Activated CD4-positive, alpha-beta T cell treated with anti-CD3 and anti-CD28 coated beads for 36 hours (primary cell): ENCODE data around the gene CD7. TPM values are rescaled to one million over a fixed set of nuclear protein-coding genes. Genes with fewer than 3 reads are reported as not detected.

Source experiments
- ATAC-seq: fragments of 200-7000 bp; cut with Tn5 transposase; one replicate; pipeline ENCODE4 v1.10.0; 2021; ENCODE audit warnings: mild to moderate bottlenecking, moderate library complexity
- CTCF ChIA-PET: fragments of 350-600 bp; sonication (Branson Sonifier 250); formaldehyde crosslinking; loops from one replicate; lab custom pipeline; 2021; ENCODE audit warnings: antibody characterized with exemption; lab: Charles Lee
- POLR2A ChIA-PET: fragments of 350-600 bp; sonication (Branson Sonifier 250); formaldehyde crosslinking; loops from one replicate; lab custom pipeline; 2021; ENCODE audit warnings: antibody characterized with exemption, inconsistent platforms; lab: Charles Lee
- DNase-seq: peaks from one replicate; pipeline ENCODE4 v3.0.0-alpha.2; 2020
- H3K27ac Mint-ChIP-seq: one replicate; pipeline ENCODE4 v1.8.0; 2021; ENCODE audit warnings: mixed read lengths
- H3K27me3 Mint-ChIP-seq: one replicate; pipeline ENCODE4 v1.8.0; 2021; ENCODE audit warnings: mixed read lengths
- H3K36me3 Mint-ChIP-seq: one replicate; pipeline ENCODE4 v1.8.0; 2021; ENCODE audit warnings: low read depth, mixed read lengths
- H3K4me1 Mint-ChIP-seq: one replicate; pipeline ENCODE4 v1.8.0; 2021; ENCODE audit warnings: mixed read lengths
- H3K4me3 Mint-ChIP-seq: one replicate; pipeline ENCODE4 v1.8.0; 2021; ENCODE audit warnings: mild to moderate bottlenecking, moderate library complexity, mixed read lengths
- H3K9me3 Mint-ChIP-seq: one replicate; pipeline ENCODE4 v1.8.0; 2021; ENCODE audit warnings: low read depth, mixed read lengths
- intact Hi-C, 2 experiments: fragments of 100-400 bp; cut with DNase I in 1 of 2; cut with micrococcal nuclease in 1 of 2; formaldehyde crosslinking; loops; one replicate each; pipeline versions ENCODE4 v1.14.2 to v1.15.1; 2022 to 2024; cut with DNase I, micrococcal nuclease
- total RNA-seq, 2 experiments: library from RNA; stranded (reverse); gene quantifications; one replicate each; pipeline ENCODE4 v1.2.3, GENCODE V29; 2021

The CD7 gene
- total RNA-seq, 2 experiments from 2014 or later = 614 to 725 TPM

GRCh38 chr17:82334204-82334621, 16.8 kb upstream of the CD7 start:
- DNase-seq (no peak), ATAC-seq (no peak)
- no peaks in the 10 kb centered on the region for H3K9me3 Mint-ChIP-seq
- POLR2A ChIA-PET = interaction anchor here (0.9 to 1.9 kb wide), 2 partner anchors 13 to 38 kb away, joined by 3 to 6 read pairs; no protein-coding TSS in a partner anchor
- H3K36me3 Mint-ChIP-seq = no peaks in the 10 kb centered on the region
- peak overlapping the region; percentile 72 for H3K4me3 Mint-ChIP-seq
- intact Hi-C loops = no loop called here
- peaks cover 35% of the 10 kb centered on the region for H3K4me1 Mint-ChIP-seq
- CTCF ChIA-PET = interaction anchor here (0.9 to 2.4 kb wide), 5 partner anchors 12 to 98 kb away, joined by 3 to 11 read pairs (median 3); no protein-coding TSS in a partner anchor
- peak overlapping the region; percentile 86 for H3K27ac Mint-ChIP-seq
- H3K27me3 Mint-ChIP-seq = peaks cover 4% of the 10 kb centered on the region

- ChIA-PET POLR2A (interaction anchor here (0.8 to 1.9 kb wide), 3 partner anchors 12 to 37 kb away, joined by 3 to 6 read pairs (median 4); no protein-coding TSS in a partner anchor), CTCF (interaction anchor here (0.9 to 2.4 kb wide), 4 partner anchors 12 to 97 kb away, joined by 3 to 11 read pairs (median 3); no protein-coding TSS in a partner anchor)
- no peaks in the 10 kb centered on the region for H3K9me3 Mint-ChIP-seq
- DNase-seq (no peak), ATAC-seq (peak; percentile 50)
- no peaks in the 10 kb centered on the region for H3K36me3 Mint-ChIP-seq
- H3K4me1 Mint-ChIP-seq = peaks cover 30% of the 10 kb centered on the region
- H3K4me3 Mint-ChIP-seq = peak within 1 kb of the TSS; percentile 72
- intact Hi-C loops = no loop called here
- H3K27ac Mint-ChIP-seq = peak within 1 kb of the TSS; percentile 86
- H3K27me3 Mint-ChIP-seq = peaks cover 4% of the 10 kb centered on the region
Measured at GRCh38 chr17:82333279-82334171, 16.1 kb upstream of the CD7 start, which contains the start of gene SECTM1. TSS of gene SECTM1 (minus strand) at chr17:82333766. CDS start at chr17:82327240, 6,526 bp downstream.

GRCh38 chr17:82332669-82333278, 15.4 kb upstream of the CD7 start:
- Mint-ChIP-seq H3K27me3 (peaks cover 4% of the 10 kb centered on the region), H3K4me1 (peaks cover 29% of the 10 kb centered on the region), H3K4me3 (peak overlapping the region; percentile 67), H3K9me3 (no peaks in the 10 kb centered on the region), H3K27ac (peak overlapping the region; percentile 60), H3K36me3 (no peaks in the 10 kb centered on the region)
- DNase-seq = peak; percentile 57
- ChIA-PET POLR2A (interaction anchor here (0.8 to 1.9 kb wide), 2 partner anchors 11 to 35 kb away, joined by 4 to 6 read pairs; no protein-coding TSS in a partner anchor), CTCF (interaction anchor here (1.2 to 2.4 kb wide), 3 partner anchors 11 to 96 kb away, joined by 3 to 11 read pairs (median 3); no protein-coding TSS in a partner anchor)
- peak; percentile 28 for ATAC-seq
- intact Hi-C loops = no loop called here

- ATAC-seq (no peak), DNase-seq (no peak)
- no peak overlapping the region for H3K27ac Mint-ChIP-seq
- H3K9me3 Mint-ChIP-seq = no peaks in the 10 kb centered on the region
- H3K4me1 Mint-ChIP-seq = peaks cover 27% of the 10 kb centered on the region
- peaks cover 4% of the 10 kb centered on the region for H3K27me3 Mint-ChIP-seq
- POLR2A ChIA-PET = interaction anchor here (0.7 kb wide), 1 partner anchor 35 kb away, joined by 3 read pairs; no protein-coding TSS in a partner anchor
- CTCF ChIA-PET = interaction anchor here (1.0 kb wide), 1 partner anchor 14 kb away, joined by 6 read pairs; the partner anchor contains the start of gene CD7
- H3K36me3 Mint-ChIP-seq = no peaks in the 10 kb centered on the region
- H3K4me3 Mint-ChIP-seq = no peak overlapping the region
- intact Hi-C loops = no loop called here
Measured at GRCh38 chr17:82331345-82331939, 14.0 kb upstream of the CD7 start.

GRCh38 chr17:82330322-82331239, 13.2 kb upstream of the CD7 start:
- ATAC-seq = no peak
- Mint-ChIP-seq H3K4me1 (peaks cover 21% of the 10 kb centered on the region), H3K36me3 (no peaks in the 10 kb centered on the region), H3K27ac (no peak overlapping the region), H3K27me3 (peaks cover 4% of the 10 kb centered on the region), H3K4me3 (no peak overlapping the region), H3K9me3 (no peaks in the 10 kb centered on the region)
- CTCF ChIA-PET = interaction anchor here (0.6 to 1.0 kb wide), 2 partner anchors 13 to 64 kb away, joined by 3 to 6 read pairs; partner anchors contain the start of gene CD7
- DNase-seq = peak; percentile 48
- POLR2A ChIA-PET = interaction anchor here (0.6 to 0.7 kb wide), 2 partner anchors 8 to 34 kb away, joined by 3 read pairs; no protein-coding TSS in a partner anchor
- intact Hi-C loops = no loop called here

- no peak for DNase-seq
- Mint-ChIP-seq H3K4me1 (peaks cover 17% of the 10 kb centered on the region), H3K4me3 (no peak overlapping the region), H3K27me3 (peaks cover 4% of the 10 kb centered on the region), H3K36me3 (peaks cover 5% of the 10 kb centered on the region), H3K27ac (no peak overlapping the region), H3K9me3 (no peaks in the 10 kb centered on the region)
- no peak for ATAC-seq
- ChIA-PET POLR2A (no interaction called here), CTCF (interaction anchor here (0.6 kb wide), 1 partner anchor 63 kb away, joined by 3 read pairs; no protein-coding TSS in a partner anchor)
- intact Hi-C loops = loop anchor here in 1 of 2 experiments (10.0 kb wide), 1 partner anchor 295 kb away; the partner anchor contains the start of genes DCXR and RAC3
Measured at GRCh38 chr17:82329683-82330321, 12.4 kb upstream of the CD7 start.

GRCh38 chr17:82328994-82329507, 11.6 kb upstream of the CD7 start:
- ChIA-PET POLR2A (no interaction called here), CTCF (no interaction called here)
- peaks cover 4% of the 10 kb centered on the region for H3K27me3 Mint-ChIP-seq
- ATAC-seq (no peak), DNase-seq (peak; percentile 14)
- no peak overlapping the region for H3K4me3 Mint-ChIP-seq
- peaks cover 12% of the 10 kb centered on the region for H3K36me3 Mint-ChIP-seq
- no peaks in the 10 kb centered on the region for H3K9me3 Mint-ChIP-seq
- H3K27ac Mint-ChIP-seq = no peak overlapping the region
- intact Hi-C loops = loop anchor here in 1 of 2 experiments (10.0 kb wide), 1 partner anchor 294 kb away; the partner anchor contains the start of genes DCXR and RAC3
- H3K4me1 Mint-ChIP-seq = peaks cover 17% of the 10 kb centered on the region

GRCh38 chr17:82328141-82328993, 11.0 kb upstream of the CD7 start:
- ChIA-PET POLR2A (no interaction called here), CTCF (interaction anchor here (0.9 kb wide), 1 partner anchor 369 kb away, joined by 3 read pairs; no protein-coding TSS in a partner anchor)
- Mint-ChIP-seq H3K4me3 (no peak overlapping the region), H3K27ac (no peak overlapping the region), H3K9me3 (no peaks in the 10 kb centered on the region), H3K4me1 (peaks cover 22% of the 10 kb centered on the region), H3K36me3 (peaks cover 17% of the 10 kb centered on the region), H3K27me3 (peaks cover 4% of the 10 kb centered on the region)
- DNase-seq = peak; percentile 21
- ATAC-seq = no peak
- intact Hi-C loops = loop anchor here in 1 of 2 experiments (10.0 kb wide), 1 partner anchor 294 kb away; the partner anchor contains the start of genes DCXR and RAC3

GRCh38 chr17:82327757-82328140, 10.3 kb upstream of the CD7 start:
- Mint-ChIP-seq H3K27me3 (peaks cover 1% of the 10 kb centered on the region), H3K4me3 (no peak overlapping the region), H3K27ac (no peak overlapping the region), H3K36me3 (peaks cover 21% of the 10 kb centered on the region), H3K9me3 (no peaks in the 10 kb centered on the region), H3K4me1 (peaks cover 24% of the 10 kb centered on the region)
- no peak for DNase-seq
- no peak for ATAC-seq
- ChIA-PET CTCF (interaction anchor here (0.9 kb wide), 1 partner anchor 368 kb away, joined by 3 read pairs; no protein-coding TSS in a partner anchor), POLR2A (no interaction called here)
- intact Hi-C loops = loop anchor here in 1 of 2 experiments (10.0 kb wide), 1 partner anchor 293 kb away; the partner anchor contains the start of genes DCXR and RAC3
